ENCODE data around the gene SNX25.

- no peak for TF ChIP-seq TAF1 (IDR thresholded peaks at IDR 0.05; ENCODE audit: borderline replicate concordance, insufficient read depth, low read length)
- no peak for TF ChIP-seq POLR2AphosphoS5 (IDR thresholded peaks at IDR 0.05; ENCODE audit: low read depth, low read length)
Observed at GRCh38 chr4:185221912-185222311, 12.5 kb downstream of the SNX25 start.
